GM18498 (cell line): ENCODE measurements around the gene ATP6AP1.

ENCODE experiments used
- ATAC-seq: cut with Tn5 transposase; IDR thresholded peaks from one replicate; pipeline ENCODE4 v1.9.1; 2021; ENCODE audit warnings: mild to moderate bottlenecking, moderate library complexity; ENCODE audit not compliant: unreplicated experiment

ATP6AP1 gene

GRCh38 chrX:154430479-154430878 lies 2.0 kb downstream of the ATP6AP1 start:
- ATAC-seq, result no peak

- no peak for ATAC-seq
Observed at GRCh38 chrX:154430916-154431315, 2.4 kb downstream of the ATP6AP1 start.

- ATAC-seq, result no peak
Observed at GRCh38 chrX:154431341-154431740, 2.9 kb downstream of the ATP6AP1 start.

- ATAC-seq, result no peak
Observed at GRCh38 chrX:154432210-154432609, 3.7 kb downstream of the ATP6AP1 start.

- ATAC-seq, result no peak
Observed at GRCh38 chrX:154433605-154434004, 5.1 kb downstream of the ATP6AP1 start.

- ATAC-seq, result no peak
Observed at GRCh38 chrX:154434394-154435168, 6.1 kb downstream of the ATP6AP1 start.

GRCh38 chrX:154435171-154435733 lies 6.8 kb downstream of the ATP6AP1 start:
- ATAC-seq, result no peak

GRCh38 chrX:154436374-154436982 lies 8.0 kb downstream of the ATP6AP1 start:
- ATAC-seq, result peak; percentile 47

- peak; percentile 44 for ATAC-seq
Observed at GRCh38 chrX:154436983-154437752, 8.7 kb downstream of the ATP6AP1 start, which contains the start of gene GDI1. Gene GDI1, plus strand, starts transcription at chrX:154437154. Its CDS starts 101 bp downstream, at chrX:154437255.

GRCh38 chrX:154437971-154438893 lies 9.8 kb downstream of the ATP6AP1 start:
- no peak for ATAC-seq

- no peak for ATAC-seq
Observed at GRCh38 chrX:154439841-154440240, 11.4 kb downstream of the ATP6AP1 start.

GRCh38 chrX:154440623-154441357 lies 12.3 kb downstream of the ATP6AP1 start:
- no peak for ATAC-seq

GRCh38 chrX:154441564-154441963 lies 13.1 kb downstream of the ATP6AP1 start:
- no peak for ATAC-seq

- no peak for ATAC-seq
Observed at GRCh38 chrX:154441984-154442707, 13.7 kb downstream of the ATP6AP1 start.

- ATAC-seq, result no peak
Observed at GRCh38 chrX:154443479-154443910, 15.0 kb downstream of the ATP6AP1 start.

- peak; percentile 83 for ATAC-seq
Observed at GRCh38 chrX:154443992-154444754, 15.7 kb downstream of the ATP6AP1 start, which contains the start of gene FAM50A. Gene FAM50A, plus strand, starts transcription at chrX:154444141. Its CDS starts 95 bp downstream, at chrX:154444236.

- no peak for ATAC-seq
Observed at GRCh38 chrX:154444755-154445246, 16.3 kb downstream of the ATP6AP1 start.

GRCh38 chrX:154445776-154446175 lies 17.3 kb downstream of the ATP6AP1 start:
- no peak for ATAC-seq
